RPMI7951 (cell line): ENCODE data around the gene AP5S1. TPM values are rescaled to one million over a fixed set of nuclear protein-coding genes. Genes with fewer than 3 reads are reported as not detected.
A peak's percentile ranks its signal among the peaks of the same experiment; 100 is the strongest.

Experiments used
- DNase-seq: peaks from one replicate; pipeline ENCODE4 v3.0.0-alpha.2; 2012; ENCODE audit warnings: low read depth
- total RNA-seq: library from RNA; depleted of rRNA; stranded (reverse); fragments of >200 nt; shearing (Covaris generic); gene quantifications from 2 replicates; pipeline ENCODE4 v1.2.3, GENCODE V29; 2014; rRNA removed

AP5S1 gene
- total RNA-seq: 28.5 and 29.7 TPM in 2 replicates

- DNase-seq: peak; percentile 97
These were observed at the start of gene AP5S1 for GRCh38 chr20:3820048-3820900. TSS of gene AP5S1 (plus strand) at chr20:3820547. CDS start at chr20:3822118, 1,571 bp downstream.

GRCh38 chr20:3771552-3772058, 48.7 kb upstream of the AP5S1 start:
- DNase-seq: no peak

GRCh38 chr20:3775457-3776108, 44.8 kb upstream of the AP5S1 start:
- no peak for DNase-seq

GRCh38 chr20:3777381-3777715, 43.0 kb upstream of the AP5S1 start:
- DNase-seq: no peak

- peak; percentile 77 for DNase-seq
These were observed 42.4 kb upstream of the AP5S1 start for GRCh38 chr20:3777716-3778629.

- no peak for DNase-seq
These were observed 41.4 kb upstream of the AP5S1 start for GRCh38 chr20:3778976-3779375.

GRCh38 chr20:3781153-3781910, 39.0 kb upstream of the AP5S1 start, which contains the start of gene SPEF1:
TSS of gene SPEF1 (minus strand) at chr20:3781448. CDS start at chr20:3781287, 161 bp downstream.
- peak; percentile 98 for DNase-seq

GRCh38 chr20:3782597-3782996, 37.8 kb upstream of the AP5S1 start:
- DNase-seq: no peak

GRCh38 chr20:3783068-3783489, 37.3 kb upstream of the AP5S1 start:
- no peak for DNase-seq

- DNase-seq: no peak
These were observed 36.7 kb upstream of the AP5S1 start for GRCh38 chr20:3783511-3784195.

GRCh38 chr20:3784216-3784853, 36.0 kb upstream of the AP5S1 start:
- peak; percentile 63 for DNase-seq

GRCh38 chr20:3784863-3785239, 35.5 kb upstream of the AP5S1 start:
- DNase-seq: no peak

GRCh38 chr20:3785240-3786125, 34.9 kb upstream of the AP5S1 start:
- peak; percentile 52 for DNase-seq

GRCh38 chr20:3786126-3786484, 34.2 kb upstream of the AP5S1 start:
- peak; percentile 72 for DNase-seq

- DNase-seq: peak; percentile 89
These were observed 33.6 kb upstream of the AP5S1 start, which contains the start of gene CENPB for GRCh38 chr20:3786665-3787323. TSS of gene CENPB (minus strand) at chr20:3786740. CDS start at chr20:3786483, 257 bp downstream.

- no peak for DNase-seq
These were observed 32.9 kb upstream of the AP5S1 start for GRCh38 chr20:3787324-3788014.

- DNase-seq: peak; percentile 61
These were observed 31.6 kb upstream of the AP5S1 start for GRCh38 chr20:3788685-3789155.
